HEK293 (cell line): Measurements from ENCODE around the gene THBS3.
"Not testable (repeated sequence)": the region's sequence is repeated elsewhere in the genome, so short reads cannot be mapped to it uniquely, and the experiment has no call there.

ENCODE experiments used
- ZBTB49 ChIP-seq: fragments of 450-650 bp; formaldehyde crosslinking; IDR thresholded peaks from 2 replicates; pipeline ENCODE4 v1.5.1; 2016; ENCODE audit warnings: missing biosample characterization, missing genetic modification characterization, low read depth
- ZNF48 ChIP-seq: fragments of 450-650 bp; formaldehyde crosslinking; IDR thresholded peaks from 2 replicates; pipeline ENCODE4 v1.5.1; 2016; ENCODE audit warnings: missing biosample characterization, missing genetic modification characterization

- TF ChIP-seq ZNF48, ZBTB49 (tag by site-specific recombination): not testable (repeated sequence)
Observed at GRCh38 chr1:155214702-155215101, 7.0 kb upstream of the THBS3 start.
